ENCODE measurements around the gene HNRNPA3.

Gene HNRNPA3

GRCh38 chr2:177272765-177273164 is 60.2 kb downstream of the HNRNPA3 start:
- H3K9me3 ChIP-seq (ENCODE audit: severe bottlenecking), result no peaks in the 10 kb centered on the region
- no peaks in the 10 kb centered on the region for H3K27me3 ChIP-seq (ENCODE audit: insufficient read depth, low read depth, severe bottlenecking)
- H3K4me3 ChIP-seq (ENCODE audit: low read depth, low read length), result no peak overlapping the region
- no peak for TF ChIP-seq CTCF (IDR thresholded peaks at IDR 0.05; ENCODE audit: low read depth, low read length)
- H3K36me3 ChIP-seq, result no peaks in the 10 kb centered on the region
- H3K27ac ChIP-seq, result no peak overlapping the region
- no peak for DNase-seq

DNA sequence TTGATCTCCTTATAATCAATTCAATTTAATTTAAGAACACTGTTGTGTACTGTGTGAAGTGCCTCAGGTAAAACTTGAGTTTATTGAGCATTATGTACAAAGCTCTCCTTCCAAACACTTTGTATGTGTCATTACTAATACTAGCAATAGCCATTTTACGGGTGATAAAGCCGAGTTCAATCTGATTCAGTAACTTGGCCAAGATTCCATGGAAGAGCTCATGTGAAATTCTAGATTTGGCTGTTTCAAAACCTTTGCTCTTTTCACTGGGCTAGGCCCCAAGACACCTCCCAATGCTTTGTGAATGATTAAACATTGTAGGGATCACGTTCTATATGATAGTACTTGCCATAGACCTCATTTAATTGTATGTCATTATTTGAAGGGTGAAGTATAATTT is 60.8 kb downstream of the HNRNPA3 start:
- no peak overlapping the region for H3K27ac ChIP-seq
- no peak for DNase-seq
- H3K27me3 ChIP-seq (ENCODE audit: insufficient read depth, low read depth, severe bottlenecking), result no peaks in the 10 kb centered on the region
- TF ChIP-seq CTCF (IDR thresholded peaks at IDR 0.05; ENCODE audit: low read depth, low read length), result no peak
- H3K36me3 ChIP-seq, result no peaks in the 10 kb centered on the region
- no peaks in the 10 kb centered on the region for H3K9me3 ChIP-seq (ENCODE audit: severe bottlenecking)
- H3K4me3 ChIP-seq (ENCODE audit: low read depth, low read length), result no peak overlapping the region
